ENCODE data around the gene BCL2. TPM values are rescaled to one million over a fixed set of nuclear protein-coding genes. Genes with fewer than 3 reads are reported as not detected.
A peak's percentile ranks its signal among the peaks of the same experiment; 100 is the strongest.

BCL2 gene
- total RNA-seq, 1 donor from 2014 or later: 20.5 TPM

DNA sequence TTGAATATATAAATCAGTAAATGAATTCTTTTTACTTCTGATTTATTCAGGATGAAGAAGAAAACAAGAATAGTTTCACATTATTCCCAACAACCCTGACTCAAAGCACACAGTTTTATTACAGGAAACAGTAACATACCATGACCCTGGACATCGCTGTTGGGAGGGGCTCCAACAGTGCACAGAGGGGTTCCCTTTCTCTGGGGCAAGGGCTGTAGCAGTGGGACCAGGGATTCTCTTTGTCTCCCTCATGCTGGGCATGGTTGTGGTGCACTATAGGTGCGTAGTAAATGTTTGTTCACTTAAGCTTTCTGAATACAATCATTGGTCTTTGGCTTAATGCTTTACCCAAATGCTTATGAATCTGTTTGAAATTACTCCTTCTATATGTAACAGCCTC is 189.4 kb downstream of the BCL2 start:
- H3K9me3 ChIP-seq: no peaks in the 10 kb centered on the region
- peaks cover 0 to 11% of the 10 kb centered on the region in 2 donors for H3K4me1 ChIP-seq
- TF ChIP-seq, protein P1, sequence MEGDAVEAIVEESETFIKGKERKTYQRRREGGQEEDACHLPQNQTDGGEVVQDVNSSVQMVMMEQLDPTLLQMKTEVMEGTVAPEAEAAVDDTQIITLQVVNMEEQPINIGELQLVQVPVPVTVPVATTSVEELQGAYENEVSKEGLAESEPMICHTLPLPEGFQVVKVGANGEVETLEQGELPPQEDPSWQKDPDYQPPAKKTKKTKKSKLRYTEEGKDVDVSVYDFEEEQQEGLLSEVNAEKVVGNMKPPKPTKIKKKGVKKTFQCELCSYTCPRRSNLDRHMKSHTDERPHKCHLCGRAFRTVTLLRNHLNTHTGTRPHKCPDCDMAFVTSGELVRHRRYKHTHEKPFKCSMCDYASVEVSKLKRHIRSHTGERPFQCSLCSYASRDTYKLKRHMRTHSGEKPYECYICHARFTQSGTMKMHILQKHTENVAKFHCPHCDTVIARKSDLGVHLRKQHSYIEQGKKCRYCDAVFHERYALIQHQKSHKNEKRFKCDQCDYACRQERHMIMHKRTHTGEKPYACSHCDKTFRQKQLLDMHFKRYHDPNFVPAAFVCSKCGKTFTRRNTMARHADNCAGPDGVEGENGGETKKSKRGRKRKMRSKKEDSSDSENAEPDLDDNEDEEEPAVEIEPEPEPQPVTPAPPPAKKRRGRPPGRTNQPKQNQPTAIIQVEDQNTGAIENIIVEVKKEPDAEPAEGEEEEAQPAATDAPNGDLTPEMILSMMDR (IDR thresholded peaks at IDR 0.05): no peak
- no peak overlapping the region for H3K4me3 ChIP-seq
- no peak overlapping the region for H3K27ac ChIP-seq
- no peaks in the 10 kb centered on the region for H3K27me3 ChIP-seq
- H3K36me3 ChIP-seq: no peaks in the 10 kb centered on the region
- intact Hi-C loops (cut with DNase I): loop anchor here (2.0 to 5.0 kb wide), 2 partner anchors 133 to 307 kb away; no protein-coding TSS in a partner anchor
- DNase-seq (ENCODE audit: low spot score in 2 of 2): no peak

GRCh38 chr18:63128237-63128974 is 191.2 kb downstream of the BCL2 start:
- Histone ChIP-seq H3K9me3 (no peaks in the 10 kb centered on the region), H3K27me3 (no peaks in the 10 kb centered on the region), H3K4me3 (no peak overlapping the region), H3K27ac (no peak overlapping the region), H3K36me3 (no peaks in the 10 kb centered on the region), H3K4me1 (peaks cover 0 to 11% of the 10 kb centered on the region in 2 donors)
- intact Hi-C loops (cut with DNase I): loop anchor here (10.0 kb wide), 1 partner anchor 114 kb away; no protein-coding TSS in a partner anchor
- DNase-seq (ENCODE audit: low spot score in 2 of 2): no peak
- TF ChIP-seq, protein P1 (IDR thresholded peaks at IDR 0.05): no peak

- Histone ChIP-seq H3K4me1 (peaks cover 0 to 1% of the 10 kb centered on the region in 2 donors), H3K4me3 (no peak overlapping the region), H3K9me3 (no peaks in the 10 kb centered on the region), H3K36me3 (no peaks in the 10 kb centered on the region), H3K27me3 (no peaks in the 10 kb centered on the region), H3K27ac (no peak overlapping the region)
- DNase-seq (ENCODE audit: low spot score in 2 of 2): no peak
- TF ChIP-seq, protein P1 (IDR thresholded peaks at IDR 0.05): no peak
- intact Hi-C loops (cut with DNase I): loop anchor here (10.0 kb wide), 1 partner anchor 112 kb away; no protein-coding TSS in a partner anchor
Measured at GRCh38 chr18:63126134-63127069, 193.2 kb downstream of the BCL2 start.

- intact Hi-C loops (cut with DNase I): loop anchor here (10.0 kb wide), 1 partner anchor 106 kb away; no protein-coding TSS in a partner anchor
- TF ChIP-seq, protein P1 (IDR thresholded peaks at IDR 0.05): no peak
- no peak overlapping the region for H3K27ac ChIP-seq
Measured at GRCh38 chr18:63120620-63121019, 198.9 kb downstream of the BCL2 start.

GRCh38 chr18:63119647-63120046 is 199.9 kb downstream of the BCL2 start:
- intact Hi-C loops (cut with DNase I): loop anchor here (10.0 kb wide), 2 partner anchors 105 to 405 kb away; partner anchors contain the start of gene PHLPP1
- no peaks in the 10 kb centered on the region for H3K9me3 ChIP-seq
- H3K27me3 ChIP-seq: no peaks in the 10 kb centered on the region
- H3K36me3 ChIP-seq: no peaks in the 10 kb centered on the region
- no peak overlapping the region for H3K27ac ChIP-seq
- no peak for DNase-seq (ENCODE audit: low spot score in 2 of 2)
- no peak overlapping the region for H3K4me3 ChIP-seq
- H3K4me1 ChIP-seq: peaks cover 0 to 2% of the 10 kb centered on the region in 2 donors
- TF ChIP-seq, protein P1 (IDR thresholded peaks at IDR 0.05): peak; percentile 14 to 57 (median 44)

More at GRCh38 chr18:63120620-63121019, 198.9 kb downstream of the BCL2 start:
- H3K4me1 ChIP-seq: peaks cover 0 to 2% of the 10 kb centered on the region in 2 donors
- DNase-seq (ENCODE audit: low spot score in 2 of 2): no peak
- no peaks in the 10 kb centered on the region for H3K27me3 ChIP-seq
- H3K36me3 ChIP-seq: no peaks in the 10 kb centered on the region
- no peaks in the 10 kb centered on the region for H3K9me3 ChIP-seq
- H3K4me3 ChIP-seq: no peak overlapping the region

All from ascending aorta (tissue), 2 donors.